ENCODE data around the gene TRAPPC5. TPM values are rescaled to one million over a fixed set of nuclear protein-coding genes. Genes with fewer than 3 reads are reported as not detected.

The TRAPPC5 gene
- total RNA-seq, 1 experiment from 2014 or later, result 77.4 TPM

GRCh38 chr19:7655581-7655980 lies 25.1 kb upstream of the TRAPPC5 start:
- Histone ChIP-seq H4K8ac (replicated peaks; ENCODE audit: insufficient read length, low read depth, low read length) (no peak overlapping the region), H3K9ac (ENCODE audit: extremely low read depth, insufficient read length, low read length) (no peak overlapping the region), H2BK12ac (ENCODE audit: insufficient read length, low read depth, low read length) (no peak overlapping the region), H2AK5ac (ENCODE audit: insufficient read length, low read length) (no peak overlapping the region), H3K79me2 (ENCODE audit: insufficient read depth, low read length) (no peaks in the 10 kb centered on the region), H3K27me3 (ENCODE audit: insufficient read depth, low read length) (peaks cover 4% of the 10 kb centered on the region; the same call in 1 of the 2 replicates), H3K14ac (ENCODE audit: insufficient read depth, low read length) (no peak overlapping the region), H3K79me1 (ENCODE audit: insufficient read depth, low read depth, low read length, poor library complexity, severe bottlenecking) (no peaks in the 10 kb centered on the region), H3K18ac (ENCODE audit: insufficient read length, low read depth, low read length) (no peak overlapping the region), H3K4ac (ENCODE audit: low read depth, low read length) (no peak overlapping the region), H3K4me2 (ENCODE audit: insufficient read depth, insufficient read length, low read length) (no peak overlapping the region), H2BK20ac (ENCODE audit: low read depth, low read length, poor library complexity, severe bottlenecking) (no peak overlapping the region), H3K9me3 (ENCODE audit: control insufficient read depth, low read depth, low read length) (no peaks in the 10 kb centered on the region), H3K23me2 (ENCODE audit: insufficient read length, low read depth, low read length, poor library complexity, severe bottlenecking) (no peaks in the 10 kb centered on the region), H3K56ac (ENCODE audit: insufficient read length, low read depth, low read length) (no peak overlapping the region), H3K4me1 (ENCODE audit: insufficient read depth, low read length) (no peaks in the 10 kb centered on the region), H4K5ac (ENCODE audit: insufficient read length, low read depth, low read length) (no peak overlapping the region), H2BK5ac (ENCODE audit: insufficient read length, low read length) (no peak overlapping the region), H3K23ac (ENCODE audit: insufficient read length, low read depth, low read length) (no peak overlapping the region), H4K91ac (ENCODE audit: insufficient read length, low read depth, low read length) (no peak overlapping the region), H4K20me1 (ENCODE audit: control insufficient read depth, insufficient read depth, insufficient read length) (no peaks in the 10 kb centered on the region), H2AFZ (ENCODE audit: low read length) (no peak overlapping the region), H3K27ac (ENCODE audit: insufficient read length, low read depth, low read length) (no peak overlapping the region), H2BK120ac (ENCODE audit: low read depth, low read length, poor library complexity, severe bottlenecking) (no peak overlapping the region), H3T11ph (ENCODE audit: low read length) (no peak overlapping the region), H2BK15ac (ENCODE audit: low read depth, low read length) (no peak overlapping the region)
- no CpG with 5 or more reads among the region's 8 CpGs for WGBS (ENCODE audit: extremely low coverage, insufficient read length, low lambda C conversion rate)
- Mint-ChIP-seq H3K4me1 (peaks cover 3 to 6% of the 10 kb centered on the region in 2 experiments), H3K27me3 (ENCODE audit: low read depth) (peaks cover 90% of the 10 kb centered on the region), H3K4me3 (no peak overlapping the region), H3K36me3 (ENCODE audit: insufficient read depth in 1 of 3, low read depth in 3 of 3) (no peaks in the 10 kb centered on the region), H3K27ac (no peak overlapping the region), H3K9me3 (peaks cover 0 to 3% of the 10 kb centered on the region in 2 experiments; a peak in 2 of 5 replicates)
- no peak for TF ChIP-seq CTCF (conservative IDR thresholded peaks at IDR 0.05)
- no peak for DNase-seq

Measured in H9 (cell line).